Ascending aorta (tissue), 2 donors: Measurements from ENCODE around the gene CERS5. TPM values are rescaled to one million over a fixed set of nuclear protein-coding genes. Genes with fewer than 3 reads are reported as not detected.

Source experiments
- DNase-seq, 2 donors: peaks; one replicate each; pipeline ENCODE4 v3.0.0-alpha.2; 2019; ENCODE audit warnings: low spot score in 2 of 2
- H3K27ac ChIP-seq, 2 donors: fragments of 200-600 bp; sonication (generic); one replicate each; pipeline ENCODE4 v1.5.1; 2016 to 2017; ENCODE audit warnings: mild to moderate bottlenecking in 1 of 2
- H3K27me3 ChIP-seq: fragments of 200-600 bp; sonication (generic); one replicate; pipeline ENCODE4 v1.5.1; 2017
- H3K36me3 ChIP-seq, 2 donors: fragments of 200-600 bp; sonication (generic); one replicate each; pipeline ENCODE4 v1.5.1; 2016
- H3K4me1 ChIP-seq, 2 donors: fragments of 200-600 bp; sonication (generic); one replicate each; pipeline ENCODE4 v1.5.1; 2016 to 2017; ENCODE audit warnings: mild to moderate bottlenecking in 1 of 2
- H3K4me3 ChIP-seq, 2 donors: fragments of 200-600 bp; sonication (generic); one replicate each; pipeline ENCODE4 v1.5.1; 2016 to 2017; ENCODE audit warnings: mild to moderate bottlenecking in 1 of 2
- H3K9me3 ChIP-seq, 2 donors: fragments of 200-600 bp; sonication (generic); one replicate each; pipeline ENCODE4 v1.5.1; 2016
- intact Hi-C: fragments of 100-400 bp; cut with DNase I; formaldehyde crosslinking; loops from one replicate; pipeline ENCODE4 v1.15.1; 2023
- total RNA-seq: library from RNA; depleted of rRNA; stranded (reverse); fragments of >200 nt; gene quantifications from one replicate; pipeline ENCODE4 v1.1.0, GENCODE V29; 2016
- TF ChIP-seq, protein P1 (sequence below), 3 experiments: fragments of 200-600 bp in 2 of 3; fragments of 450-650 bp in 1 of 3; sonication (generic) in 2 of 3; IDR thresholded peaks; one replicate each; pipeline ENCODE4 v1.5.1; 2016 to 2019; ENCODE audit warnings: antibody characterized with exemption in 3 of 3, mild to moderate bottlenecking in 1 of 3, moderate library complexity in 1 of 3

CERS5 gene
- total RNA-seq, 1 donor from 2014 or later, result 29.7 TPM

DNA sequence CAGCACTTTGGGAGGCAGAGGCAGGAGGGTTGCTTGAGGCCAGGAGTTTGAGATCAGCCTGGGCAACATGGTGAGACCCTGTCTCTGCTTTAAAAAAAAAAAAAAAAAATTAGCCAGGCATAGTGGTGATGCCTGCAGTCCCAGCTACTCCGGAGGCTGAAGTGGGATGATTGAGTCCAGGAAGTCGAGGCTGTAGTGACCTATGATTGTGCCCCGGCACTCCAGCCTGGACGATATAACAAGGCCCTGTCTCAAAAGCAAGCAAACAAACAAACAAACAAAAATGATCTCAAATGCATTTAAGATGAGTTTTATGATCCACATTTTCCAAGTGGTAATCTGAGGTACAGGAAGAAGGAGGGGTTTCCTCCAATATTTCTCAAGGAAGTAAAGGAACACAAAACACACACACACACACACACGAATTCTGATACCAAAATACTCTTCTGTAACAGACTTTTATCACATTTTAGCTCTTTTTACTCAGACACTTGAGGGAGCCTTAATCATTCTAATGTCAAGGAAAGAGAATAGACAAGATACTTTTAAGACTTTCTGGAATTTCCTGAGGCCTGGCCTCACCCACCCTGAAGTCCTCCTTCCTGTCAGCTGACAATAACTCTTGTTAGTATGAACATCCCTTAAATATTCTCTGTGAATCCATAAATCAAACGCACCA is 44.4 kb upstream of the CERS5 start:
- Histone ChIP-seq H3K36me3 (peaks cover 0 to 9% of the 10 kb centered on the region in 2 donors), H3K9me3 (no peaks in the 10 kb centered on the region), H3K4me3 (no peak overlapping the region), H3K27ac (peak overlapping the region in 1 of 2 donors; percentile 28), H3K27me3 (no peaks in the 10 kb centered on the region), H3K4me1 (peaks cover 0 to 18% of the 10 kb centered on the region in 2 donors)
- no peak for DNase-seq
- TF ChIP-seq, protein P1, sequence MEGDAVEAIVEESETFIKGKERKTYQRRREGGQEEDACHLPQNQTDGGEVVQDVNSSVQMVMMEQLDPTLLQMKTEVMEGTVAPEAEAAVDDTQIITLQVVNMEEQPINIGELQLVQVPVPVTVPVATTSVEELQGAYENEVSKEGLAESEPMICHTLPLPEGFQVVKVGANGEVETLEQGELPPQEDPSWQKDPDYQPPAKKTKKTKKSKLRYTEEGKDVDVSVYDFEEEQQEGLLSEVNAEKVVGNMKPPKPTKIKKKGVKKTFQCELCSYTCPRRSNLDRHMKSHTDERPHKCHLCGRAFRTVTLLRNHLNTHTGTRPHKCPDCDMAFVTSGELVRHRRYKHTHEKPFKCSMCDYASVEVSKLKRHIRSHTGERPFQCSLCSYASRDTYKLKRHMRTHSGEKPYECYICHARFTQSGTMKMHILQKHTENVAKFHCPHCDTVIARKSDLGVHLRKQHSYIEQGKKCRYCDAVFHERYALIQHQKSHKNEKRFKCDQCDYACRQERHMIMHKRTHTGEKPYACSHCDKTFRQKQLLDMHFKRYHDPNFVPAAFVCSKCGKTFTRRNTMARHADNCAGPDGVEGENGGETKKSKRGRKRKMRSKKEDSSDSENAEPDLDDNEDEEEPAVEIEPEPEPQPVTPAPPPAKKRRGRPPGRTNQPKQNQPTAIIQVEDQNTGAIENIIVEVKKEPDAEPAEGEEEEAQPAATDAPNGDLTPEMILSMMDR (IDR thresholded peaks at IDR 0.05), result no peak
- intact Hi-C loops, result no loop called here

DNA sequence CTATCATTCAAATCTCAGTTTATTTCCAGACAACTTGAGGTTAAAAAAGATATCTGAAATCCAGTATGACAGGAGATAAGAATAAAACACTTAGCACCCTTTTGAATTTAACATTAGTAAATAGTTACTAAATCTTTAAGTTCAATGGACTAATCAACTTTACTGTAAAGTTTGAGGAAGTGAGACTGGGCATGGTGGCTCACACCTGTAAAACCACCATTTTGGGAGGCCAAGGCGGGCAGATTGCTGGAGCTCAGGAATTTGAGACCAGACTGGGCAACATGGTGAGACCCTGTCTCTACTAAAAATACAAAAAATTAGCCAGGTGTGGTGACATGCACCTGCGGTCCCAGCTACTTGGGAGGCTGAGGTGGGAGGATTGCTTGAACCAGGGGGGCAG is 40.3 kb upstream of the CERS5 start:
- intact Hi-C loops, result no loop called here

DNA sequence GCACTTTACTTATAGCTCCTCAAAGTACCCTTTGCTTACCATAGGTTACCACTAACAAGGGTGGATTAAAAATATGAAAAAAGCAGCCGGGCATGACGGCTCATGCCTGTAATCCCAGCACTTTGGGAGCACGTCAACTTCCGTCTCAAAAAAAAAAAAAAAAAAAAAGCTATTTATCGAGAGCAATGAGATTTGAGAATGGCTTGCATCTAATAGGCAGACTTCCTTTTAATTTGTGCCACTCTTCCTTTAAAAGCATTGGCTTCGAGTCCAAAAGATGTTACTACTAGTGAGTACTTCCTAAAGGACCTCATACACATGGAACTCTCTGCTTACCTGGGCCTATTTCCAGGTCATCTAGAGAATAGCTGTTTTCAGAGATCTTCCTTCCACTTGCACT is 38.5 kb upstream of the CERS5 start:
- H3K36me3 ChIP-seq, result peaks cover 27 to 63% of the 10 kb centered on the region in 2 donors

More for the DNA sequence above, 40.3 kb upstream of the CERS5 start:
- Histone ChIP-seq H3K4me1 (peaks cover 0 to 8% of the 10 kb centered on the region in 2 donors), H3K4me3 (no peak overlapping the region), H3K36me3 (peaks cover 26 to 46% of the 10 kb centered on the region in 2 donors), H3K9me3 (no peaks in the 10 kb centered on the region), H3K27me3 (no peaks in the 10 kb centered on the region), H3K27ac (no peak overlapping the region)
- TF ChIP-seq, protein P1 (IDR thresholded peaks at IDR 0.05), result no peak
- no peak for DNase-seq

DNA sequence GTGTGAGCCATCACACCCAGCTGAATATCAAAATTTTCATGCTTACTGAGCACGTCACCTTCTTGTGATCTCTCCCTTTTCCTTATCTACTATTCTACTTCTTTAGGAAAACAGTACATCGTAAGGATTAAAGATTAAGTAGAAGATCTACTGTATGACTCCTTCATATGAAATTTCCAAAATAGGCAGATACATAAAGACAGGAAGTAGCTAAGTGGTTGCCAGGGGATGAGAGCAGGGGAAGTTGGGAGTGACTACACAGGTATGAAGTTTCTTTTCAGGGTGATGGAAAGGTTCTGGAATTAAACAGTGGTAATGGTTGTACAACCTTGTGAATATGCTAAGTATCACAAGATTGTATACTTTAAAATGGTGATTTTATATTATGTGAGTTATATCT is 36.5 kb upstream of the CERS5 start:
- Histone ChIP-seq H3K36me3 (peaks cover 47 to 83% of the 10 kb centered on the region in 2 donors), H3K27ac (no peak overlapping the region), H3K27me3 (no peaks in the 10 kb centered on the region), H3K9me3 (no peaks in the 10 kb centered on the region), H3K4me1 (no peaks in the 10 kb centered on the region), H3K4me3 (no peak overlapping the region)
- TF ChIP-seq, protein P1 (IDR thresholded peaks at IDR 0.05), result no peak
- intact Hi-C loops, result no loop called here
- no peak for DNase-seq

More for the DNA sequence above, 38.5 kb upstream of the CERS5 start:
- no peak for DNase-seq
- TF ChIP-seq, protein P1 (IDR thresholded peaks at IDR 0.05), result no peak
- H3K9me3 ChIP-seq, result no peaks in the 10 kb centered on the region
- intact Hi-C loops, result no loop called here
- H3K27ac ChIP-seq, result no peak overlapping the region
- no peak overlapping the region for H3K4me3 ChIP-seq
- no peaks in the 10 kb centered on the region for H3K27me3 ChIP-seq
- H3K4me1 ChIP-seq, result no peaks in the 10 kb centered on the region

DNA sequence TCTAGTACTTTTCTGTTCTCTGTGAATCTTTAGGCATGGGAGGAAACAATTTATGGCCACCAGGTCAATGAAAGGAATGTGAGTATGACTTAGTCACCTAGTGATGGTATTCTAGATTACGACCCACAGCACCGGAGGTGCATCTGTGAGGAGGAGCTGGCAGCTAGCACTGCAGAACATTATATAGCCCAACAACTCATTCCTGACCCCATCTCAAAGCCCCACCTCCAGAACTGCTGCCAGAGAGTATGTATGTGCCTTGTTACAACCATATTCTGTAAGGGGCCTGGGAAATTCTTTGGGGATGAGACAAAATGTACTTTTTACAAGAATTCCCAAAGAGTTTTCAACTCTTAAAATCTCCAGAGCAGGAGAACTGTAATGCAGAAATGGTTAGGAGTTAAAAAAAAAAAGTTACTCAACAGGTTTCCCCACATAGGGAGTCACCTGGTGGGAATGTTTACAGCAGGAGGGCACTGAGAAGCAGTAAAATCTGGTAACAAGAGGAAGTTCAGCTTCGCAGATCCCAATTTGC is 34.9 kb upstream of the CERS5 start:
- TF ChIP-seq, protein P1 (IDR thresholded peaks at IDR 0.05), result no peak
- peaks cover 57 to 85% of the 10 kb centered on the region in 2 donors for H3K36me3 ChIP-seq

More for the DNA sequence above, 34.9 kb upstream of the CERS5 start:
- Histone ChIP-seq H3K27me3 (no peaks in the 10 kb centered on the region), H3K27ac (no peak overlapping the region), H3K4me1 (no peaks in the 10 kb centered on the region), H3K9me3 (no peaks in the 10 kb centered on the region), H3K4me3 (no peak overlapping the region)
- intact Hi-C loops, result no loop called here
- no peak for DNase-seq
